ENCODE results near the gene DELE1.

The DELE1 gene

DNA sequence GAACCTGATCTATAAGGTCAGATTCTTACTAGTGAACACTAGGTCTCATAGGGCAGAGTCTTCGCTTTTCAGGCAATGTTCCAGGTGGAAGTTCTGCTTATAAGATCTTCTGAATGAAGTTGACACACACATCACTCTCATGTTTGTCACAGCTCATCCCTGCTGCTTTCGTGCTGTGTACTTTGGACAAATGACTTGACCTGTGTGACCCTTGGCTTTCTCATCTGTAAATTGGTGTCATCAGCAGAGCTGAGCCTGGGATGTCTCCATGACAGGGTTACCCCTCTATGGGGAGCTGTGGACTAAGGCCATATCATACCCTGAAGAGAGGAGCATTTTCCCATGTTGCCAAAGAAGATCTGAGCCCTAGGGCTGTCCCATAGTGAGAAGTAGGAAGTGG, 2.8 kb downstream of the DELE1 start:
- DNase-seq (ENCODE audit: low read depth in 2 of 2) = no peak

GRCh38 chr5:141928051-141928450, 4.4 kb downstream of the DELE1 start:
- DNase-seq (ENCODE audit: low read depth in 2 of 2) = no peak

DNA sequence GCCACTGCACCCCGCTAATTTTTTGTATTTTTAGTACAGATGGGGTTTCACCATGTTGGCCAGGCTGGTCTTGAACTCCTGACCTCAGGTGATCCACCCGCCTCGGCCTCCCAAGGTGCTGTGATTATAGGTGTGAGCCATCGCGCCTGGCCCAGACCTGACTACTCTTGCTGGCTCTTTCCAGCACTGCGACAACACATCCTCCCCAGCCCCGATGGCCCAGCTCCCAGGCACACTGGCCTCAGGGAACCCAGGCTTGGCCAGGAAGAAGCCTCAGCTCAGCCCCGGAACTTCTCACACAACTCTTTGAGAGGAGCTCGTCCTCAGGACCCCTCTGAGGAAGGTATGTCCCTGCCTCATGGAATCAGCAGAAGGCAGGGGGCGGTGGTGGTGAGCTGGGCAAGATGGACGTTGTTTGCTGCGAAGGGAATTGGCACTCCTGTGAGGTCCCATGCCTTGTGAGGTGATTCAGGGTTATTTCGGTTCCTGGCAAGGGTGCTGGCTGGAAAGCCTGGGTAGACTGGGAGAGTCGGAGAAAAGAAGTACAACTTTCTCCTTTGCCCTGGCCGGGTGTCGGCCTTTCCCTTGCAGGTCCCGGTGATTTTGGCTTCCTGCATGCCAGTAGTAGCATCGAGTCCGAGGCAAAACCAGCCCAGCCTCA, 5.9 kb downstream of the DELE1 start:
- no peak for DNase-seq (ENCODE audit: low read depth in 2 of 2)

- DNase-seq (ENCODE audit: low read depth in 2 of 2) = no peak
Measured at GRCh38 chr5:141931694-141932093, 8.0 kb downstream of the DELE1 start.

DNA sequence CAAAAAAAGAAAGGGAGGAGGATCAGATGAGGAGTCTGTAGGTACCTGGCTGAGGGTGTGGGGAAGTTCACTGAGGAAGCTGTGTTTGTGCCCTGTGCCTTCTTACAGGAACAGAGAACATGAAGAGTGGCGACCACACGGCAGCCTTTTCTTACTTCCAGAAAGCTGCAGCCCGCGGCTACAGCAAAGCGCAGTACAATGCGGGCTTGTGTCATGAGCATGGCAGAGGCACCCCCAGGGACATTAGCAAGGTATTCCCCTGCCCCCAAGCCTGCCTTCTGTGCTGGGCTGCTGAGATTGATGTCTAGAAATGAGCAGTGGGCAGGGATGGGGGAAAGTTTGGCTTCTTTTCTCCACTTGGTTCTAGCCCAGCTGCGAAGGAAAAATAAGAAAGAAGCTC, 9.5 kb downstream of the DELE1 start:
- DNase-seq (ENCODE audit: low read depth in 2 of 2) = no peak

DNA sequence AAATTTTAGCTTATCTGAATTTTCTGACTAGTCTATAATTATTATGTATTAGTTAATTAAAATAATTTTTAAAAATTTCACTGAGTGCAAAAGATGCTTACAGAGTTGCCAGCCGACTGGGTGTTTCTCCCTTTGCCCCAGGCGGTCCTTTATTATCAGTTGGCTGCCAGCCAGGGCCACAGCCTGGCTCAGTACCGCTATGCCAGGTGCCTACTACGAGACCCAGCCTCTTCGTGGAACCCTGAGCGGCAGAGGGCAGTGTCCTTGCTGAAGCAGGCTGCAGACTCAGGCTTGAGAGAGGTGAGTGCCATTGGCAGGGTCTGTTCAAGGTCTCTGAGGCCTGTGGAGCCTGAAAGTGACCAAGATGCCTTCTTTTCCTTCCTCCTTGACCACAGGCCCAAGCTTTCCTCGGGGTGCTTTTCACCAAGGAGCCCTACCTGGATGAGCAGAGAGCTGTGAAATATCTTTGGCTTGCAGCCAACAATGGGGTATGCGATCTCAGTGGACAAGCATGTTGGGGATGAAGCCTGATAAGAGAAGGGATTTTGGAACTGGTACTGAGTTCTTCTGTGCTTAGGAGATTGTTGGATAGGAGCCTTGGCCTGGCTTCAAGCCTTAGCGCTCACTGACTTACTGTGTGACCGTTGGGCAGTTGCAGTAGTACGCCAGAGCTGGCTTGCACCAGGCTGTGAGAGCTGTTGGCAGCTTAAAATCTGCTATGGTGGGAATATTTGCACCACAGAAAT, 10.6 kb downstream of the DELE1 start:
- DNase-seq (ENCODE audit: low read depth in 2 of 2) = no peak

- no peak for DNase-seq (ENCODE audit: low read depth in 2 of 2)
Measured at GRCh38 chr5:141935538-141935937, 11.9 kb downstream of the DELE1 start.

DNA sequence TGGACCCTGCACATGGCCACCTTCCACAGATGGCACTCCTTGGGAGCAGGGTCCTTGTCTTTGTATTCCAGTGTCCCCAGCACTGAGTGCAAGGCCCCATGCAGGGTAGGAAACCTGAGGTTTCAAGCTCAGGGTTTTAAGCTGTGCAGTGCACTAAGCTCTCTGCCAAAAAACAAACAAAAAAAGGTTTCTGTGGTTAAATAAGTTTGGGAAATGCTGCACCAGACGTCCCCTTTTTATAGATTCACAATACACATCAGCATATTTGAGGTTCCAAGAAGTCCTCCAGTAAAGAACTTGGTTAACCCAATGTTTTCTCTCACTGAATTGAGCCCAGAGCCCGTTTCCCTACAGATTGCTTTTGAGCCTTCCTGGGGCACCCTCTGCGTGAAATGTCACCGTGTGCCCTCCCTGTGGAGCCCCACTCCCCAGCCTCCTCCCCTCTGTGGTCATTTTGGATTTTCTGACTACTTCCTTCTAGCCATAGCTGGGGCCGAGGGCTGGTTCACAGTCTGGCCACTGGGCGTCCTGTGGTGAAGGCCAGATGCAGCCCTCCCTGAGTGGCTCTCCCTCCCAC, 17.1 kb downstream of the DELE1 start:
- no peak for DNase-seq (ENCODE audit: low read depth in 2 of 2)

DNA sequence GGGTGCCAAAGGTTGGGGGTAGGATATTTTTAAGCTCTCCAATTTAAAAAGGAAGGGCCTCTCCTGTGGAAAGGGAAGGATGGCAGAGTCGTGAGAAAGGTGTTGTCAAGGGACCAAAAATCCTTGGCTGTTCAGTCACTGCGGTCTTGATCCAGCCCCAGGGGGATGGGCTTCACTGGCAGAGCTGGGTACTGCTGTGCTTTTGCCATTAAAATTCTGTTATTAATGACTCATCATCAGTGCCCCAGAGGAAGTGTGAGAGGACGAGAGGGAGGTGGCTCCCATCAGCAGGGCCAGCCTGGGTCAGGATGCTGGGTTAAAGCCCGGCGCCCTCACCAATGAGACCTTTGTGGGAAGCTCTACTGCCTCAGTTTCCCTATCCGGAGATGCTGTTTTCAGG, 17.6 kb downstream of the DELE1 start:
- DNase-seq (ENCODE audit: low read depth in 2 of 2) = no peak

GRCh38 chr5:141941779-141942178, 18.1 kb downstream of the DELE1 start:
- DNase-seq (ENCODE audit: low read depth in 2 of 2) = no peak

GRCh38 chr5:141942185-141942857, 18.6 kb downstream of the DELE1 start:
- DNase-seq (ENCODE audit: low read depth in 2 of 2) = no peak

DNA sequence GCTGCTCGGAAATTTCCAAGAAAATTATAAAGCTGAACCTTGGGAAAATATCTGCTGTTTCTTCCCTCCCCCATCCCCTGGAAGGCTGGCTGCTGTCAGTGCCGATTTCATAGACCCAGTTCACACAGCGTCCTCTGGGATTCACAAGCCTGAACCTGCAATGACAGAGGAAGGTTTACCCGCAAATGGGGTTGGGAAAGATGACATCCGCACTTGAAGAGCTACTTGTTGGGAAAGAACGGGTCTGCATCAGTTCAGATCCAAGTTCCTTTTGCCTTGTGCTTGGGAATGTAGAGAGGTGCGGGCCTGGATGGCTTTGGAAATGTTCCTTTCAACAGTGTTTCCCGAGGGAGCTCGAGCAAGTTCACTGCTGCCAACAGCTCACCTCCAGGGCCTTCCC, 20.4 kb downstream of the DELE1 start:
- no peak for DNase-seq (ENCODE audit: low read depth in 2 of 2)

GRCh38 chr5:141945511-141946051, 21.9 kb downstream of the DELE1 start:
- DNase-seq (ENCODE audit: low read depth in 2 of 2) = no peak

DNA sequence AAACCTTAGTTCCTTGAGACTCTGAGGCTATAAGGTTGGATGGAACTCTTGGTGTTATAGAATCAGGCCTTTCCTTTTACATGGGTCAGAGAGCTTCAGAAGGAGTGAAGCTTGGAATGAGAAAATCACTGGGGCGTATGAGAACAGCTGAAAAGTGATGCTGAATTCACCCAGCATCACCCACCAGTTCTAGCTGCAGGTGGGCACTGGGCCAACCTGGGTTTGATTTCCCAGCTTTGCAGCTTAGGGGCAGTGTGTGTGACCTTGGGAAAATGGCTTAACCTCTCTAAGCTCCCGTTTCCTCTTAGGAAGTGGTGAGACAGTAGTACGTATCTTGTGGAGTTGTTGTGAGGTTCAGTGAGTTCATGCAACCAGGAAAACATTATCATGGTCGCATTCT, 23.6 kb downstream of the DELE1 start:
- DNase-seq (ENCODE audit: low read depth in 2 of 2) = no peak

- no peak for DNase-seq (ENCODE audit: low read depth in 2 of 2)
Measured at GRCh38 chr5:141948812-141949211, 25.1 kb downstream of the DELE1 start.

GRCh38 chr5:141949511-141949910, 25.8 kb downstream of the DELE1 start:
- no peak for DNase-seq (ENCODE audit: low read depth in 2 of 2)

DNA sequence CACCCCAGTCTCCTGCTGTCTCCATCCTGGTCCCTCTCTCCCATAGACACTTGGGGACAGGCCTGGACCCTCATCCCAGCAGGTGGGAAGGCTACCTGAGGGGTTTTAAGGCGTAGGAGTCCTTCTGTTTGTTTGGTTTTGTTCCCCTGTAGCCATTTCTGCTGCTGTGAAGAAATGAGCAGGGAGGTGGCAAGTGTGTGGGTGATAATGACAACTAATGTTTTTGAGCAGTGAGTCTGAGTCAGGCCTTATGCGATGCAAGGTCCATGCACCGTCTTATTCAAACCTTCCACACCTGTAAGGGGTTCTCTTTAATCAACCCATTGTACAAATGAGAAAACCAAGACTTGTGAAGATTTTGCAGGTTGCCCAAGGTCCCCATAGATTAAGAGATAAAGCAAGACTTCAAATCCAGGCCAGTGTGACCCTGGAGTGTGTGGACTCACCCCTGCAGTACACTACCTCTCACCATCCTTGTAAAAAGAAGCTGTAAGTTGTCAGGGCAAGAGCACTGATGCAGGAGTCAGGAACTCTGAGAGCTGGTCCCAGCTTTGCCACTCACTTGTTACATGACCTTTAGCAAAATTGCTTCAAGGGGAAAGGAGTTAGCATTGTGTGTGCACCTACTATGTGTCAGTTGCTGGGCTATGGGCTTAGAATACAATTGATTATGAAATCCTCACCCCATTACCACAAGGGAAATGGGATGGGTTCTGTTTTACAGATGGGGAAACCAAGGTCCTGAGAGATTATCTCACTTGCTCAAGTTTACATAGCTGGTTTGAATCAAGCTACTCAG, 26.7 kb downstream of the DELE1 start:
- no peak for DNase-seq (ENCODE audit: low read depth in 2 of 2)

DNA sequence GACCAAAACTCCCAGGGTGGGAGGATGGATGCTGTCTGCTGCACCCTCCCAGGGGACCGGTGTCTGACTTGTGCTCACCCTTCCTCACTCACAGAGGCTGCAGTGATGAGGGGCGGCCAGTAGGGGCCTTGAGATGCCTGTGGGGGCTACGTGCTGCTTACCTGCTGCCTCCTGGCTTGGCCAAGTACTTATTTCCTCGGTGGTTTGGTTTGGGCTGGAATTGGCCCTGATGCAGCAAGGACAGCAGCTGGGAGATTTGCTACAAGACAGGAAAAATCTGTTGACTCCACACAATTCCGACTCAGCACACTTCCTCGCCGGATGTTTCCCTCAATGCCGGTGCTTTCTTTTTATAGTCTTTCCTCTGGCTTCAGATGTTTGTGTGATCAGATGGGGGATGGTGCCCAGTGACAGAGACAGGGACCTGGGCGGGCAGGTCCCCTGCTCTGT, 27.7 kb downstream of the DELE1 start:
- DNase-seq (ENCODE audit: low read depth in 2 of 2) = no peak

GRCh38 chr5:141952020-141952419, 28.3 kb downstream of the DELE1 start:
- no peak for DNase-seq (ENCODE audit: low read depth in 2 of 2)

GRCh38 chr5:141954194-141954593, 30.5 kb downstream of the DELE1 start:
- DNase-seq (ENCODE audit: low read depth in 2 of 2) = no peak

DNA sequence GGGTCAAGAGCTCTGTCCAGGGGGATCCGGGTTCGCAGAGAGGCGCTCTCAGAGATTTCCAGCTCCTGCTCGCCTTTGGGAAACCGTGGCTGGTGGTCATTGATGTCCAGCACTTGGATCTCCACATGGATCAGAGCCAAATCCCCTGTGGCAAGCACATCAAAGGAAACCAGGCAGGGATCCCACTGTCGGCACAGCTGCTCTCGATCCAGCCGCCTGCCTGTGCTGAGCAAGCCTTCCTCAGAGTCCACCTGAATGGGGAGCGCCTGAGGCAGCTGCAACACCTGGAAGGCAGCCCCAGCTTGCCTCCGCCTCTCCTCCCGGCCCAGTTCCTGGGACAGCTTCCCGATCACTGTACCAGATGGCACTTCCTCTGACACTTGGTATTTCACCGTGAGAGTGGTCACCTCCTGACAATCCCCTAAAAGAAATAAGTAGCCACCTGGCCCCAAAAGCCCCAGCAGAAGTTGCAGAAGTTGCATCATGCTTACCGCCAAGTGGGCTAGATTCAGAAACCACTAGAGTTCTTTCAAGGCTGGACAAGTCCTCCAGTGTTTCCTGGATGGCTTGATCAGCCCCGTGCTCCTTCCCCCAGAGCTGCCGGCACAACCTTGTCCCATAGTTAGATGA, 33.8 kb downstream of the DELE1 start:
- no peak for DNase-seq (ENCODE audit: low read depth in 2 of 2)
